HFF-Myc (cell line): ENCODE measurements around the gene PLXNA4.

ENCODE experiments used
- DNase-seq: peaks from one replicate; pipeline ENCODE4 v3.0.0-alpha.2; 2011; ENCODE audit warnings: low read depth; ENCODE audit errors: extremely low read depth
- H3K4me3 ChIP-seq: replicated peaks from 2 replicates; pipeline ENCODE4 v1.5.1; 2011; ENCODE audit warnings: low read depth, mild to moderate bottlenecking, control low read depth, low read length
- TF ChIP-seq, protein P1 (sequence below): IDR thresholded peaks from 2 replicates; pipeline ENCODE4 v1.5.1; 2012; ENCODE audit warnings: mild to moderate bottlenecking, low read depth, low read length, control low read depth; ENCODE audit errors: missing control alignments

PLXNA4 gene

GRCh38 chr7:132247995-132248618 lies 328.2 kb downstream of the PLXNA4 start:
- H3K4me3 ChIP-seq = no peak overlapping the region
- no peak for DNase-seq
- TF ChIP-seq, protein P1, sequence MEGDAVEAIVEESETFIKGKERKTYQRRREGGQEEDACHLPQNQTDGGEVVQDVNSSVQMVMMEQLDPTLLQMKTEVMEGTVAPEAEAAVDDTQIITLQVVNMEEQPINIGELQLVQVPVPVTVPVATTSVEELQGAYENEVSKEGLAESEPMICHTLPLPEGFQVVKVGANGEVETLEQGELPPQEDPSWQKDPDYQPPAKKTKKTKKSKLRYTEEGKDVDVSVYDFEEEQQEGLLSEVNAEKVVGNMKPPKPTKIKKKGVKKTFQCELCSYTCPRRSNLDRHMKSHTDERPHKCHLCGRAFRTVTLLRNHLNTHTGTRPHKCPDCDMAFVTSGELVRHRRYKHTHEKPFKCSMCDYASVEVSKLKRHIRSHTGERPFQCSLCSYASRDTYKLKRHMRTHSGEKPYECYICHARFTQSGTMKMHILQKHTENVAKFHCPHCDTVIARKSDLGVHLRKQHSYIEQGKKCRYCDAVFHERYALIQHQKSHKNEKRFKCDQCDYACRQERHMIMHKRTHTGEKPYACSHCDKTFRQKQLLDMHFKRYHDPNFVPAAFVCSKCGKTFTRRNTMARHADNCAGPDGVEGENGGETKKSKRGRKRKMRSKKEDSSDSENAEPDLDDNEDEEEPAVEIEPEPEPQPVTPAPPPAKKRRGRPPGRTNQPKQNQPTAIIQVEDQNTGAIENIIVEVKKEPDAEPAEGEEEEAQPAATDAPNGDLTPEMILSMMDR = no peak

GRCh38 chr7:132246591-132246990 lies 329.7 kb downstream of the PLXNA4 start:
- no peak overlapping the region for H3K4me3 ChIP-seq
- TF ChIP-seq, protein P1 = no peak
- DNase-seq = no peak

- H3K4me3 ChIP-seq = no peak overlapping the region
- no peak for DNase-seq
- TF ChIP-seq, protein P1 = no peak
These were observed 330.7 kb downstream of the PLXNA4 start for GRCh38 chr7:132245539-132245938.

GRCh38 chr7:132244903-132245480 lies 331.3 kb downstream of the PLXNA4 start:
- H3K4me3 ChIP-seq = no peak overlapping the region
- DNase-seq = no peak
- TF ChIP-seq, protein P1 = no peak

- no peak overlapping the region for H3K4me3 ChIP-seq
- no peak for DNase-seq
- TF ChIP-seq, protein P1 = no peak
These were observed 332.8 kb downstream of the PLXNA4 start for GRCh38 chr7:132243463-132243862.

DNA sequence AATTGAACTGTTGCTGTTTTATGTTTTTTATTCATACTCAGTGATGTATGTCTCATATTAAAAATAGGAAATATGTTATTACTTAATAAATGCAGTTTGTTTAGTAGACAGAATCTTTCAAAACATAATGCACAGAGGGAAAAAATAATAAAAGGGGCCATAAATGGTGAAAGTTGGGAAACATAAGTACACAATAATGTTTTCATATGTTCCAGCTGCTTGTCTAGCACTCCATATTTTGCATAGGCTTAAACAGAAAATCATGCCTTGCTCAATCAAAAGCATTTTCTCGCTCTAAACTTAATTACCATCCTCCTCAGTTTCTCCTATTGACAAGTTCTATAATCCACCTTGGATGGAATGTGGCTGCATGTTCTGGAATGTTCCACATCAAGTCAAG lies 333.2 kb downstream of the PLXNA4 start:
- TF ChIP-seq, protein P1 = no peak
- no peak for DNase-seq
- H3K4me3 ChIP-seq = no peak overlapping the region
